Body of pancreas (tissue), 4 donors: ENCODE measurements around the gene RPS6KA5. TPM values are rescaled to one million over a fixed set of nuclear protein-coding genes. Genes with fewer than 3 reads are reported as not detected.
A peak's percentile ranks its signal among the peaks of the same experiment; 100 is the strongest.

Experiments used
- ATAC-seq: fragments of 150-250 bp; one replicate; pipeline ENCODE4 v1.9.1; 2016
- DNase-seq, 4 donors: peaks; one replicate each; pipeline ENCODE4 v3.0.0-alpha.2; 2019
- H3K27ac ChIP-seq, 4 donors: fragments of 200-600 bp; sonication (generic); 1 replicate in 3 of 4; 2 replicates in 1 of 4; pipeline versions ENCODE4 v1.5.1 to v1.6.1; 2016 to 2019; ENCODE audit warnings: mild to moderate bottlenecking in 1 of 4, mixed read lengths in 1 of 4, moderate library complexity in 1 of 4
- H3K27me3 ChIP-seq, 2 donors: fragments of 200-600 bp; sonication (generic); one replicate each; pipeline ENCODE4 v1.6.0; 2016; ENCODE audit warnings: mild to moderate bottlenecking in 1 of 2
- H3K36me3 ChIP-seq, 2 donors: fragments of 200-600 bp; sonication (generic); replicated peaks in 1 of 2; 2 replicates each; pipeline ENCODE4 v1.5.1; 2016; ENCODE audit warnings: low read depth in 2 of 2; ENCODE audit not compliant: insufficient read depth in 1 of 2
- H3K4me1 ChIP-seq: fragments of 200-600 bp; sonication (generic); one replicate; pipeline ENCODE4 v1.6.0; 2016
- H3K4me3 ChIP-seq, 2 donors: fragments of 200-600 bp; sonication (generic); 1 replicate in 1 of 2; 2 replicates in 1 of 2; pipeline ENCODE4 v1.5.1; 2016 to 2019
- H3K9me3 ChIP-seq, 3 donors: fragments of 200-600 bp; sonication (generic); 1 replicate in 2 of 3; 2 replicates in 1 of 3; pipeline ENCODE4 v1.5.1; 2016
- POLR2A ChIP-seq, 3 donors: fragments of 450-650 bp; IDR thresholded peaks; one replicate each; pipeline ENCODE4 v1.6.1; 2016; ENCODE audit warnings: antibody characterized with exemption in 3 of 3, mild to moderate bottlenecking in 2 of 3
- WGBS, 2 donors: methylation state at CpG; one replicate each; pipeline ENCODE4 v1.1.5; 2017; 5-methylcytosine and 5-hydroxymethylcytosine counted together
- intact Hi-C: fragments of 100-400 bp; cut with DNase I; formaldehyde crosslinking; loops from one replicate; pipeline ENCODE4 v1.15.1; 2023
- total RNA-seq, 2 donors: library from RNA; depleted of rRNA; stranded (reverse); fragments of >200 nt; gene quantifications; one replicate each; pipeline ENCODE4 v1.1.0, GENCODE V29; 2016
- TF ChIP-seq, protein P1 (sequence below), 7 experiments: fragments of 450-650 bp in 4 of 7; fragments of 200-600 bp in 3 of 7; sonication (generic) in 3 of 7; IDR thresholded peaks; one replicate each; pipeline ENCODE4 v1.5.1; 2016 to 2019; ENCODE audit warnings: antibody characterized with exemption in 7 of 7

The RPS6KA5 gene
- total RNA-seq, 2 donors from 2014 or later, result 0.66 to 2.9 TPM

DNA sequence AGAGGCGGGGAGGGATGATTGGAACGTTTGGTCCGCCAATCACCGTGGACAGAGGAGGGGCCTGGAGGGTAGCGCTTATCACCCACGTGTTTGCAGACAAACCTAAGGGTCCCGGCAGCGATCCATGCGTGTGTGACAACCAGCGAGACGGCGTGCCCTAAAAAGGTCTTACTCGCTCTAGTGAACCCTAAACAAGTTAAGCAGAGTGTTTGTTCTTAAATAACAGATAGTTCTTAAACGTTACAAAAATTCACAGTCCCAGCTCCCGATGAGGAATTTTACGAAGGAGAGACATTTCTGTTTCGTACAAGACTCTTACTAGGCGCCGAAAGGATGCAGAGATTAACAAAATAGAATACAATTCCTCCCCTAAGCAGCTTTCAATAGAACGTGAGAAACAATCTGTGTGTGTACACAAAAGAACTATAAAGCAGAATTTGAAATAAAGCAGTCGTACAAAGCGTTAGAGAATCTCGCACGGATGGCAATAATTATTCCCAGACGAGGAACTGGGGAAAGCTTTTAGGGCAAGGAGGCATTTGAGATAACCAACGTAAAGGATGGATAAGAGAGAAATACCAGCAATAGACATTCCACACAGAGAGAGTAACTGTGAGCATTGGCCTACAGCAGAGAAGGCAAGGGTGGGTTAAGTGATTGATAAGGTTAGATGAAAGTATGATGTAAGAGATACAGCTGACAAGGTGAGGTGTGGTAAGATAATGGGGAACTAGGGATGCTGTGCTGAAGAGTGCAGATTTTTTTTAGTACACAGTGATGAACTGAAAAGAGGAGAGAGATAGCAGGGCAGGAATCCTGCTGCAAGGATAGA lies 831 bp upstream of the RPS6KA5 start:
- ATAC-seq, result no peak
- H3K4me1 ChIP-seq, result peaks cover 6% of the 10 kb centered on the region
- DNase-seq, result no peak
- H3K4me3 ChIP-seq, result peak overlapping the region in 1 of 2 donors; percentile 28
- no peaks in the 10 kb centered on the region for H3K27me3 ChIP-seq
- peak overlapping the region in 3 of 4 donors; percentile 50 to 80 (median 72) for H3K27ac ChIP-seq
- 1 to 2% methylated on average over 26 of the region's 26 CpGs for WGBS, 2 donors
- intact Hi-C loops, result loop anchor here (10.0 kb wide), 1 partner anchor 104 kb away; no protein-coding TSS in a partner anchor
- H3K36me3 ChIP-seq, result no peaks in the 10 kb centered on the region
- H3K9me3 ChIP-seq, result no peaks in the 10 kb centered on the region
- TF ChIP-seq POLR2A (IDR thresholded peaks at IDR 0.05), result no peak
- TF ChIP-seq, protein P1, sequence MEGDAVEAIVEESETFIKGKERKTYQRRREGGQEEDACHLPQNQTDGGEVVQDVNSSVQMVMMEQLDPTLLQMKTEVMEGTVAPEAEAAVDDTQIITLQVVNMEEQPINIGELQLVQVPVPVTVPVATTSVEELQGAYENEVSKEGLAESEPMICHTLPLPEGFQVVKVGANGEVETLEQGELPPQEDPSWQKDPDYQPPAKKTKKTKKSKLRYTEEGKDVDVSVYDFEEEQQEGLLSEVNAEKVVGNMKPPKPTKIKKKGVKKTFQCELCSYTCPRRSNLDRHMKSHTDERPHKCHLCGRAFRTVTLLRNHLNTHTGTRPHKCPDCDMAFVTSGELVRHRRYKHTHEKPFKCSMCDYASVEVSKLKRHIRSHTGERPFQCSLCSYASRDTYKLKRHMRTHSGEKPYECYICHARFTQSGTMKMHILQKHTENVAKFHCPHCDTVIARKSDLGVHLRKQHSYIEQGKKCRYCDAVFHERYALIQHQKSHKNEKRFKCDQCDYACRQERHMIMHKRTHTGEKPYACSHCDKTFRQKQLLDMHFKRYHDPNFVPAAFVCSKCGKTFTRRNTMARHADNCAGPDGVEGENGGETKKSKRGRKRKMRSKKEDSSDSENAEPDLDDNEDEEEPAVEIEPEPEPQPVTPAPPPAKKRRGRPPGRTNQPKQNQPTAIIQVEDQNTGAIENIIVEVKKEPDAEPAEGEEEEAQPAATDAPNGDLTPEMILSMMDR (IDR thresholded peaks at IDR 0.05), result no peak

DNA sequence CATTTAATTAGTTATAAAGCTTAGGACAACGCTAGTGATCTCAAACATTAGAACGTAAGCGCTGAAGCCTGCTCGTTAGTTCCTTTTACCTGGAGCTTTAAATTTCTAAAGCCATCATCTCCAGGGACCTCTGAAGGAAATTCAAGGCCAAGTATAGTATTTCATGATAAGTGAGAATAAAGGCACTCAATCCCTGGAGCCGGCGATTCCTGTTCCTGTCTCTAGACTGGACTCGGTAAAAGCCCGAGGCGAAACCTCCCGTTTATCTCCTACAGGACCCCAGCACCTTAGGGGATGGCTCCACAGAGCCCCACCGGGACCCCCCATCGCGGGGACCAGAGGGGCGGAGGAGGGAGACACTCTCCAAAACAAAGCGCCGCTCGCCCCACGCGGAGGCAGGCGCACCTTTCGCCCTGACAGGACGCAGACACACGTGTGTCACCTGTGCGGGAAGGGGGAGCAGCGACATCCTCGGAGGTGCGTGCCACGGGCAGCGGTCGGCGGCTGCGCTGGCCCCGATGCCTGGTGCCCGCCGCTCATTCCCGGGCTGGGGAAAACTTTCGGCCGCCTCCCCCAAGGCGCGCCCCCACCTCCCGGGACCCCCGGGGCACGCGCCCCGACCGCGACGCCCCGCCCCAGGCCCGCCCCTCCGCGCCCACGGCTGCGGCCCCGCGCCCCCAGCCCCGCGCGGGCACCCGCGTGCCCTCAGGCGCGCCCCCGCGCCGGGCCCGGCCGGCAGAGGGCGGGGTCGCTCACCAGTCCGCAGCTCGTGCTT lies 678 bp downstream of the RPS6KA5 start:
- ATAC-seq, result peak; percentile 22
- no peaks in the 10 kb centered on the region for H3K36me3 ChIP-seq
- peak overlapping the region; percentile 76 to 97 (median 94) for H3K27ac ChIP-seq
- TF ChIP-seq POLR2A (IDR thresholded peaks at IDR 0.05), result no peak
- TF ChIP-seq, protein P1 (IDR thresholded peaks at IDR 0.05), result peak in 2 of 7 experiments; percentile 35 to 43
- intact Hi-C loops, result loop anchor here (10.0 kb wide), 1 partner anchor 105 kb away; no protein-coding TSS in a partner anchor
- 0 to 1% methylated on average over 7 to 38 of the region's 72 CpGs for WGBS, 2 donors
- H3K9me3 ChIP-seq, result no peaks in the 10 kb centered on the region
- peak overlapping the region; percentile 60 to 74 for H3K4me3 ChIP-seq
- H3K27me3 ChIP-seq, result no peaks in the 10 kb centered on the region
- H3K4me1 ChIP-seq, result peaks cover 6% of the 10 kb centered on the region
- DNase-seq, result peak; percentile 35 to 49 (median 40)

DNA sequence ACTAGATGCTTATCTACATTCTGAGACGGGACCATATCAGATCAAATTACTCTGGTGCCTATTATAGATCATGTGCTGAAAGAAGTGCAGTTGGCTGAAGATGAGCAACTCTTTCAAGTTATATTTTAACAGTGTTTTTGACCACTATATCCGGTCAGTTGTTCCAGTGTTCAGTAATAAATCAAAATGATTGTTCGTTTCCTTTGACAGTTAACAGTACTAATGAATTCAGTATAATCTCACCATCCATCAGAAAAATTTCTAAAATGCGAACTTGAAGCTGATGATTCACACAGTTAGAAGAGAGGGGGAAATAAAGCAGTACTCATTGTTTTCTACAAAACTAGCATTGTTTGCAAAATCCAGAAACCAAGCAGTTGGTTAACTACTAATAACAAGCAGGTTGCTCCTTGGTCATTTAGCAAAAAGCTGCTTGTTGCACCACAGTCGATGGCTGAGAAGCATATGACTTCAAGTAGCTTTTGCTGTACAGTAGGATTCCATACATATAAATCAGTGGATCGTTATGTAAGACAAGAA lies 2.3 kb downstream of the RPS6KA5 start:
- Histone ChIP-seq H3K4me1 (peaks cover 6% of the 10 kb centered on the region), H3K4me3 (no peak overlapping the region), H3K36me3 (no peaks in the 10 kb centered on the region), H3K9me3 (no peaks in the 10 kb centered on the region), H3K27me3 (no peaks in the 10 kb centered on the region), H3K27ac (peak overlapping the region in 3 of 4 donors; percentile 18 to 95 (median 92))
- TF ChIP-seq POLR2A (IDR thresholded peaks at IDR 0.05), result no peak
- TF ChIP-seq, protein P1 (IDR thresholded peaks at IDR 0.05), result no peak
- intact Hi-C loops, result no loop called here
- ATAC-seq (no peak), DNase-seq (no peak)
- WGBS, 2 donors, result 55 to 57% methylated on average over 6 of the region's 6 CpGs

DNA sequence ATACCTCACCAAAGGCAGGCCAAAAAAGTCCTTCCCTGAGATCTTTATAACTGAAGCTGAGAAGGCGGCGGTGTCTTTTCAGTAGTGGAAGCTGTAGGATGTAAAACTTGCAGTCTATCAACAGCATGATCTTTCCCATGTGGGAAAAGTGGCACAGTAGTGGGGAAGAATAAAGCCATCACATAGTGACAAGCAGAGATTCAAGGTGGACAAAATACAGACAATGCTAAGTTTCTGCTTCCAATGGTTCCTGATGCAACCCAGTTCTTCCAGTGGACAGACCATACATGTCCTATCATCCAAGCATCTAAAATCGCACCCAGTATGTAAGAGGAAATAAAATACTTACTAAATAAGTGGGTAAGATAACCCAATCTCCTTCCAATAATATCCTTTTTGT lies 4.1 kb downstream of the RPS6KA5 start:
- WGBS, 2 donors, result 85 to 87% methylated on average over 3 of the region's 3 CpGs
- DNase-seq, result no peak
- Histone ChIP-seq H3K27ac (no peak overlapping the region), H3K4me3 (no peak overlapping the region), H3K27me3 (no peaks in the 10 kb centered on the region), H3K36me3 (no peaks in the 10 kb centered on the region), H3K4me1 (peaks cover 1% of the 10 kb centered on the region), H3K9me3 (no peaks in the 10 kb centered on the region)
- no peak for TF ChIP-seq POLR2A (IDR thresholded peaks at IDR 0.05)
- TF ChIP-seq, protein P1 (IDR thresholded peaks at IDR 0.05), result no peak
- intact Hi-C loops, result no loop called here
- ATAC-seq, result no peak
